ENCODE data around the gene STAU1. TPM values are rescaled to one million over a fixed set of nuclear protein-coding genes. Genes with fewer than 3 reads are reported as not detected.

Gene STAU1
- total and polyA plus RNA-seq, 4 donors: 53.5 to 89.2 (median 65.2) TPM

- TF ChIP-seq MAX (IDR thresholded peaks at IDR 0.05) (no peak), NR2F2 (IDR thresholded peaks at IDR 0.05) (no peak), YY1 (IDR thresholded peaks at IDR 0.05) (no peak), GABPA (IDR thresholded peaks at IDR 0.05 in 1 of 2, conservative IDR thresholded peaks at IDR 0.05 in 1 of 2) (no peak)
Measured at GRCh38 chr20:49146442-49147225, 41.5 kb downstream of the STAU1 start (continued).

- Histone ChIP-seq H3K27ac (ENCODE audit: low read depth in 1 of 2, low read length in 2 of 2) (no peak overlapping the region), H3K9me3 (ENCODE audit: control insufficient read depth in 4 of 4, low read length in 3 of 4) (no peaks in the 10 kb centered on the region), H3K4me3 (ENCODE audit: low read depth in 1 of 3, low read length in 3 of 3) (no peak overlapping the region), H3K27me3 (ENCODE audit: control insufficient read depth in 4 of 4, insufficient read depth in 4 of 4, low read length in 3 of 4) (no peaks in the 10 kb centered on the region), H3K9ac (ENCODE audit: low read depth in 1 of 2, low read length in 2 of 2) (no peak overlapping the region), H3K4me1 (ENCODE audit: control insufficient read depth in 4 of 4, insufficient read depth in 4 of 4, low read length in 3 of 4) (no peaks in the 10 kb centered on the region), H3K36me3 (ENCODE audit: control insufficient read depth in 4 of 4, insufficient read depth in 3 of 4, low read depth in 1 of 4, low read length in 3 of 4) (peaks cover 5 to 20% (median 10%) of the 10 kb centered on the region in 4 donors)
- DNase-seq (ENCODE audit: low spot score): no peak
- 65% methylated on average over 2 of the region's 2 CpGs for WGBS
- TF ChIP-seq ATF3 (IDR thresholded peaks at IDR 0.05) (no peak), HNF4G (IDR thresholded peaks at IDR 0.05) (no peak), HNF4A (conservative IDR thresholded peaks at IDR 0.05) (no peak), FOXA2 (IDR thresholded peaks at IDR 0.05) (no peak), RAD21 (IDR thresholded peaks at IDR 0.05) (no peak), ZBTB33 (IDR thresholded peaks at IDR 0.05) (no peak), FOXA1 (IDR thresholded peaks at IDR 0.05) (no peak), NR2F2 (IDR thresholded peaks at IDR 0.05) (no peak), SP1 (IDR thresholded peaks at IDR 0.05) (no peak), MAX (IDR thresholded peaks at IDR 0.05) (no peak), CTCF (IDR thresholded peaks at IDR 0.05; ENCODE audit: low read depth, low read length, missing input control) (no peak), JUND (IDR thresholded peaks at IDR 0.05) (no peak), GABPA (IDR thresholded peaks at IDR 0.05 in 1 of 2, conservative IDR thresholded peaks at IDR 0.05 in 1 of 2) (no peak), EGR1 (IDR thresholded peaks at IDR 0.05; ENCODE audit: low read depth in 2 of 2) (no peak), TAF1 (conservative IDR thresholded peaks at IDR 0.05) (no peak), YY1 (IDR thresholded peaks at IDR 0.05) (no peak), REST (IDR thresholded peaks at IDR 0.05) (no peak), RXRA (IDR thresholded peaks at IDR 0.05) (no peak)
Measured at GRCh38 chr20:49140834-49141233, 47.3 kb downstream of the STAU1 start.

All from liver (tissue), 9 donors.